GM12872 (cell line): ENCODE measurements around the gene ISG15.

ENCODE experiments used
- TF ChIP-seq, protein P1 (sequence below): IDR thresholded peaks from 3 replicates; pipeline ENCODE4 v1.5.1; 2011; ENCODE audit warnings: low read depth, mild to moderate bottlenecking, low read length, moderate library complexity; ENCODE audit not compliant: insufficient read depth

Gene ISG15

GRCh38 chr1:1005774-1006304 is 7.5 kb upstream of the ISG15 start:
- TF ChIP-seq, protein P1, sequence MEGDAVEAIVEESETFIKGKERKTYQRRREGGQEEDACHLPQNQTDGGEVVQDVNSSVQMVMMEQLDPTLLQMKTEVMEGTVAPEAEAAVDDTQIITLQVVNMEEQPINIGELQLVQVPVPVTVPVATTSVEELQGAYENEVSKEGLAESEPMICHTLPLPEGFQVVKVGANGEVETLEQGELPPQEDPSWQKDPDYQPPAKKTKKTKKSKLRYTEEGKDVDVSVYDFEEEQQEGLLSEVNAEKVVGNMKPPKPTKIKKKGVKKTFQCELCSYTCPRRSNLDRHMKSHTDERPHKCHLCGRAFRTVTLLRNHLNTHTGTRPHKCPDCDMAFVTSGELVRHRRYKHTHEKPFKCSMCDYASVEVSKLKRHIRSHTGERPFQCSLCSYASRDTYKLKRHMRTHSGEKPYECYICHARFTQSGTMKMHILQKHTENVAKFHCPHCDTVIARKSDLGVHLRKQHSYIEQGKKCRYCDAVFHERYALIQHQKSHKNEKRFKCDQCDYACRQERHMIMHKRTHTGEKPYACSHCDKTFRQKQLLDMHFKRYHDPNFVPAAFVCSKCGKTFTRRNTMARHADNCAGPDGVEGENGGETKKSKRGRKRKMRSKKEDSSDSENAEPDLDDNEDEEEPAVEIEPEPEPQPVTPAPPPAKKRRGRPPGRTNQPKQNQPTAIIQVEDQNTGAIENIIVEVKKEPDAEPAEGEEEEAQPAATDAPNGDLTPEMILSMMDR: no peak

- TF ChIP-seq, protein P1: no peak
Observed at GRCh38 chr1:1006305-1007159, 6.8 kb upstream of the ISG15 start.

DNA sequence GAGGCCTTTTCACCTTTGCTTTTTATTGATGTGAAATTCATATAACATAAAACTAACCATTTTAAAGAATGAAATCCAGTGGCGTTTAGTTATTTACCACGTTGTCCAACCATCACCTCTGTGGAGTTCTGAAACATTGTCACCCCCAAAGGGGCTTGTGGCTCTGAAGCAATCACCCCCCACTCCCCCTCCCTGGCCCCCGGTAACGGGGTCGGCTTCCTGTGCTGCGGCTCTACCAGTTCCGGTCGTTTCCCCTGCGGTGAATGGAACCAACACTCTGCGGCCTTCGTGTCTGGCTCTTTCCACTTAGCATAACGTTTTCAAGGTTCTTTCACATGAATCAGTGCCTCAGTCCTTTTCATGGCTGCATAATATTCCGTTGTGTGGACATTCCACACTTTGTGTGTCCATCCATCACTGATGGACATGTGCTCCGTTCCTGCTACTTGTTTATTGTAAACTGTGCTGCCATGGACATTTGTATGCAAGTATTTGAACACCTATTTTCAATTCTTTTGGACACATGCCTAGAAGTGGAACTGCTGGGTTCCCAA is 1.8 kb upstream of the ISG15 start:
- TF ChIP-seq, protein P1: no peak

DNA sequence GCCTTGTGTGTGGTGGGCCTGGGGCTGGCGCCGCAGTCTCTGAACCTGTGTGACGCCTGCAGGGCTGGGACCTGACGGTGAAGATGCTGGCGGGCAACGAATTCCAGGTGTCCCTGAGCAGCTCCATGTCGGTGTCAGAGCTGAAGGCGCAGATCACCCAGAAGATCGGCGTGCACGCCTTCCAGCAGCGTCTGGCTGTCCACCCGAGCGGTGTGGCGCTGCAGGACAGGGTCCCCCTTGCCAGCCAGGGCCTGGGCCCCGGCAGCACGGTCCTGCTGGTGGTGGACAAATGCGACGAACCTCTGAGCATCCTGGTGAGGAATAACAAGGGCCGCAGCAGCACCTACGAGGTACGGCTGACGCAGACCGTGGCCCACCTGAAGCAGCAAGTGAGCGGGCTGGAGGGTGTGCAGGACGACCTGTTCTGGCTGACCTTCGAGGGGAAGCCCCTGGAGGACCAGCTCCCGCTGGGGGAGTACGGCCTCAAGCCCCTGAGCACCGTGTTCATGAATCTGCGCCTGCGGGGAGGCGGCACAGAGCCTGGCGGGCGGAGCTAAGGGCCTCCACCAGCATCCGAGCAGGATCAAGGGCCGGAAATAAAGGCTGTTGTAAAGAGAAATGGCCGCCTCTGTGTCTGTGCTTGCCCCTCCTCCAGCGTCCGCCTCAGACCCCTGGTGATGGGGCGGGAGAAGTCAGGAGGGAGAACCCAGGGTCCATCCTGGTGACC is 788 bp downstream of the ISG15 start:
- TF ChIP-seq, protein P1: no peak

GRCh38 chr1:1014799-1015681 is 1.7 kb downstream of the ISG15 start:
- TF ChIP-seq, protein P1: peak; percentile 60; the same call in 2 of the 3 replicates

DNA sequence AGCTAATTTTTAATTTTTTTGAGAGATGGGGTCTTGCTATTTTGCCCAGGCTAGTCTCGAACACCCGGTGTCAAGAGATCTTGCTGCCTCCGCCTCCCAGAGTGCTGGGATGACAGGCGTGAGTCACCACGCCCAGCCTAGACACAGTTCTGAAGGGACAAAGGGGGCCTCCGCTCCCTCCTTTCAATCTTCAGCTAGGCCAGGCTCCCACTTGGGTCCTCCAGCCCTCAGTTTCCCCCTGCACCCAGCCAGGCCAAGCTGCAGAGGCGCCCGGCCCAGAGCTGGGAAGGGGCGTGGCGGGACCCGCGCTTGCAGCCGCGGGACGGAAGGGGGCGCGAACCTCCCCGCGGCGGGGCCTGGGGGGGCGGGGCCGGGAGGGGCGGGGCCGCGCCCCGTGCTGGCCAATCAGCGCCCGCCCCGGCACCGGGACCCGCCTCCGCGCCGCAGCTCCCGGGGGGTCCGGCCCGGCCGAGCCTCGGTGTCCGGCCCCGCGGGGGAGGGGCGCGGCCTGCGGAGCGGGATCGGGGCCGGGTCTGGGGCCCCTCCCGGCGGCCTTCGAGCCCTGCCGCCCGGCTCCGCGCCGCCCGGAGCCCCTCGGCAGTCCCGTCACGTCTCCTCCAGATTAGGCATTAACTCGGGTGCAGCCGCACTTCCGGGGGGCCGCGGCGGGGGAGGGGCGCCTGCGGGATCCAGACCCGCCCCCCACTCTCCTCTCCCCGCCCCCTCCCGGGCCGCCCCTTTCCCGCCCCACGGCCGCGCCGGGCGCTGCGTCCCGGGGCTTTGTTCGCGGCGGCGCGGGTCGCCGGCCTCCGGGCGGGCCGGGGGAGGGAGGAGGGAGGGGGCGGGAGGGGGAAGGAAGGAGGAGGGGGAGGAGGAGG is 6.1 kb downstream of the ISG15 start:
- TF ChIP-seq, protein P1: peak; percentile 55
